Measurements from ENCODE around the gene DHRS1.

The DHRS1 gene

DNA sequence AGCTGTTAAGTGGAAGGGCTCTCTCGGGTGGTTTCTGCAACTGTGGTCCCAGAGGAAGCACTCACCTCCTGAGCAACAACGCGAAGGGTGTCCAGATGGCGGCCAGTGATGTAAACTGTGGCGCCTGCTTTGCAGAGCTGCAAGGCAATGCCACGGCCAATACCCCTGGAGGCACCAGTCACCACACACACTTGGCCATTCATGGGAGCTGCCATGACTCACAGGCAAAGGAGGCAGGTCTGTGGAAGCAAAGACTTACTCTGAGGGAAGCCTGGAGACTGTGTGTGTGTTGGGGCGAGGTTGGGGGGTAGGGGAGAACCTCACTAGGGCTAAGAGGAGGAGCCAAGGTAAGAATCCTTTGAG is 707 bp downstream of the DHRS1 start:
- peak overlapping the region; percentile 91 for H3K4me2 ChIP-seq (ENCODE audit: low read length)
- no peak overlapping the region for H3K4ac ChIP-seq (ENCODE audit: low read depth, low read length)
- H2BK5ac ChIP-seq (ENCODE audit: low read length): no peak overlapping the region
- peak overlapping the region; percentile 86 for H3K23ac ChIP-seq (ENCODE audit: low read length)
- no peak overlapping the region for H2BK120ac ChIP-seq (ENCODE audit: low read depth, low read length)
- H2AK5ac ChIP-seq (ENCODE audit: low read length): no peak overlapping the region
- H3K79me1 ChIP-seq (ENCODE audit: low read length): peaks cover 15% of the 10 kb centered on the region
- peaks cover 8% of the 10 kb centered on the region for H3K4me1 ChIP-seq (ENCODE audit: control insufficient read depth, low read depth, low read length)
- H3K36me3 ChIP-seq (ENCODE audit: control insufficient read depth, insufficient read depth, low read length): peaks cover 3% of the 10 kb centered on the region
- no peaks in the 10 kb centered on the region for H3K27me3 ChIP-seq (ENCODE audit: insufficient read depth, low read length, poor library complexity)
- DNase-seq: peak; percentile 59
- H4K5ac ChIP-seq (ENCODE audit: low read length): no peak overlapping the region
- no peak overlapping the region for H2BK15ac ChIP-seq (replicated peaks; ENCODE audit: low read depth)
- peak overlapping the region; percentile 93 for H3K9ac ChIP-seq (ENCODE audit: low read length)
- no peak overlapping the region for H3K27ac ChIP-seq (ENCODE audit: low read depth, low read length)
- H3K4me3 ChIP-seq (ENCODE audit: low read length): peak overlapping the region; percentile 84
- peaks cover 10% of the 10 kb centered on the region for H3K79me2 ChIP-seq (ENCODE audit: control insufficient read depth, insufficient read depth, low read length)
- no CpG with 5 or more reads among the region's 7 CpGs for WGBS (ENCODE audit: extremely low coverage, insufficient coverage, low lambda C conversion rate)
- peak overlapping the region; percentile 95 for H3K56ac ChIP-seq (ENCODE audit: low read length)
- no peak overlapping the region for H3K18ac ChIP-seq (ENCODE audit: low read length)
- no peak overlapping the region for H4K8ac ChIP-seq (ENCODE audit: low read depth, low read length)

DNA sequence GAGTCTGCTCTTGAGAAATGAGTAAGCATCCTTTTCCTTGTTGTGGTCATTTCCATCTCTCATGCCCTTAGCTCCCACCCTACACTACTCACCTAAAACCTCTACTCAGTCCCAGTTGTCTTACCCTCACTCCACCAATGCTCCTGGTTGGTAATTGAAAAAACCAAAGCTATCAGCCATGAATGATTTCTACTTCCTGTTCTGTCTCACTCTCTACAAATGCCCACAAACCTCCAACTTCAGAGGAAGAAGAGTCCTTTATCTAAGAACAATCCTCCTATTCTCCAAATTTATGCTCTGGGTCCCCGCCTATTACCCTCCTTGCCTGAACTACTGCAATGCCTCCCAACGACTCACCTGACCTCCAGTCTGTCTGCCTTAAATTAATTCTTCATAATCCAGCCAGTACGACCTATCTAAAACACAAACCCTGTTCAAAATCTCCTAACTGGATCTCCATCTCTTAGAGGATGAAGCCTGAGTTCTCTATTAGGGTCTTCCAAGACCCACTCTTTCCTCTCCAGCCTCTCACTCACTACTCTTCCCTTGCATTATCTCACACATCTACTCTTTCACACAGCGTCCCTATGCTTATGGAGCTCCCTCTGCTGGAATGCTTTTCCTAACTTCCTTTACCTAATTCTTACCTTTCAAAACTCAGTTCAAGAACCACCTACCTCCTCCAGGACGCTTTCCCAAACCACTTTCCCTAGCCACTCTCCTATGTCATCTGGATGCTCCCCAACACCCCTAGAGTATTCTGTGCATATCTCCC is 2.2 kb downstream of the DHRS1 start:
- DNase-seq: peak; percentile 85
- no peak overlapping the region for H3K18ac ChIP-seq (ENCODE audit: low read length)
- peaks cover 2% of the 10 kb centered on the region for H3K36me3 ChIP-seq (ENCODE audit: control insufficient read depth, insufficient read depth, low read length)
- H3K4me1 ChIP-seq (ENCODE audit: control insufficient read depth, low read depth, low read length): peaks cover 8% of the 10 kb centered on the region
- no peak overlapping the region for H2BK15ac ChIP-seq (replicated peaks; ENCODE audit: low read depth)
- no peak overlapping the region for H4K5ac ChIP-seq (ENCODE audit: low read length)
- no peak overlapping the region for H4K8ac ChIP-seq (ENCODE audit: low read depth, low read length)
- no peaks in the 10 kb centered on the region for H3K27me3 ChIP-seq (ENCODE audit: insufficient read depth, low read length, poor library complexity)
- H3K56ac ChIP-seq (ENCODE audit: low read length): no peak overlapping the region
- H3K4me2 ChIP-seq (ENCODE audit: low read length): no peak overlapping the region
- H3K4ac ChIP-seq (ENCODE audit: low read depth, low read length): no peak overlapping the region
- no peak overlapping the region for H3K9ac ChIP-seq (ENCODE audit: low read length)
- no peak overlapping the region for H2BK120ac ChIP-seq (ENCODE audit: low read depth, low read length)
- H3K79me1 ChIP-seq (ENCODE audit: low read length): peaks cover 15% of the 10 kb centered on the region
- no CpG with 5 or more reads among the region's 5 CpGs for WGBS (ENCODE audit: extremely low coverage, insufficient coverage, low lambda C conversion rate)
- H2BK5ac ChIP-seq (ENCODE audit: low read length): no peak overlapping the region
- no peak overlapping the region for H2AK5ac ChIP-seq (ENCODE audit: low read length)
- peaks cover 10% of the 10 kb centered on the region for H3K79me2 ChIP-seq (ENCODE audit: control insufficient read depth, insufficient read depth, low read length)
- H3K4me3 ChIP-seq (ENCODE audit: low read length): no peak overlapping the region
- no peak overlapping the region for H3K27ac ChIP-seq (ENCODE audit: low read depth, low read length)
- H3K23ac ChIP-seq (ENCODE audit: low read length): no peak overlapping the region

DNA sequence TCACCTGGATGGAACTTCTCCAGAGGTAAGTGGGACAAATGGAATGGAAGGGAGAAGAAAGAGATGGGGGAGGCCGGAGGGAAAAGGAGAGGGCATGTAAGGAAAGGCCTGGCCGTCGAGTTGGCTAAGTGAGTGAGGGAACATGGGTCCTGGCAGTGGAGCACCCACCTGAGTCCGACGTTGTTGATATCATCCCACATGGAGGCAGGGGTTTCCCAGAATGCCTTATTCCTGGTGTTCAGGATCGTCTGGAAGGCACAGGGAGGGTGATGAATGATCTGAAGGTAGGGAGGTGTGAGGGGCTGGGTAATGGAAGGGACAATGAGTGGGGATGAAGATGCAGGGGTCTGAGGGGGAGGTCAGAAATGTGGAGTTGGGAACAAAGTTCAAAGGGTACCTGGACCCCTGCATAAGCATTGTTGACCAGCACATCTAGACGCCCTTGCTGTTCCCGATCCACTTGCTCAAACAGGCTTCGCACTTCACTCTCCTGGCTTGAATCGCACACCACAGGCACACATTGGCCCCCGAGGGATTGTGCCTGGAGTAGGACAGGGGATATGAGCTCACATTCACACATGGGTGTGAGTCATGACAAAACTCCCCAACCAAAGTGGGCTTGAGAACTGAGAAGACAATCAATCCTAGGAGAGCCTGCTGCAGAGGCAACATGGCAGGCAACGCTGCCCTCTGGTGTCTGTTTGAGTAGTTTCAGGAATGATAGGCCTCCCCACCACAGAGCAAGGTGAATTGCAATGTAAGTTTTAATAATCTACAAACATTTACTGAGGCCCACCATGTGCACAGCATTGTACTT is 3.0 kb downstream of the DHRS1 start:
- H3K4me3 ChIP-seq (ENCODE audit: low read length): no peak overlapping the region
- H2BK5ac ChIP-seq (ENCODE audit: low read length): no peak overlapping the region
- peak overlapping the region; percentile 24 for H3K9ac ChIP-seq (ENCODE audit: low read length)
- no peak overlapping the region for H3K27ac ChIP-seq (ENCODE audit: low read depth, low read length)
- H2BK15ac ChIP-seq (replicated peaks; ENCODE audit: low read depth): no peak overlapping the region
- peaks cover 10% of the 10 kb centered on the region for H3K79me2 ChIP-seq (ENCODE audit: control insufficient read depth, insufficient read depth, low read length)
- no peak overlapping the region for H3K4ac ChIP-seq (ENCODE audit: low read depth, low read length)
- H3K79me1 ChIP-seq (ENCODE audit: low read length): peaks cover 14% of the 10 kb centered on the region
- H2BK120ac ChIP-seq (ENCODE audit: low read depth, low read length): no peak overlapping the region
- H3K18ac ChIP-seq (ENCODE audit: low read length): no peak overlapping the region
- no peak overlapping the region for H4K8ac ChIP-seq (ENCODE audit: low read depth, low read length)
- H3K23ac ChIP-seq (ENCODE audit: low read length): no peak overlapping the region
- H4K5ac ChIP-seq (ENCODE audit: low read length): no peak overlapping the region
- peak; percentile 97 for DNase-seq
- H3K4me1 ChIP-seq (ENCODE audit: control insufficient read depth, low read depth, low read length): peaks cover 8% of the 10 kb centered on the region
- no CpG with 5 or more reads among the region's 12 CpGs for WGBS (ENCODE audit: extremely low coverage, insufficient coverage, low lambda C conversion rate)
- H2AK5ac ChIP-seq (ENCODE audit: low read length): no peak overlapping the region
- H3K27me3 ChIP-seq (ENCODE audit: insufficient read depth, low read length, poor library complexity): no peaks in the 10 kb centered on the region
- no peak overlapping the region for H3K4me2 ChIP-seq (ENCODE audit: low read length)
- peak overlapping the region; percentile 63 for H3K56ac ChIP-seq (ENCODE audit: low read length)
- no peaks in the 10 kb centered on the region for H3K36me3 ChIP-seq (ENCODE audit: control insufficient read depth, insufficient read depth, low read length)

DNA sequence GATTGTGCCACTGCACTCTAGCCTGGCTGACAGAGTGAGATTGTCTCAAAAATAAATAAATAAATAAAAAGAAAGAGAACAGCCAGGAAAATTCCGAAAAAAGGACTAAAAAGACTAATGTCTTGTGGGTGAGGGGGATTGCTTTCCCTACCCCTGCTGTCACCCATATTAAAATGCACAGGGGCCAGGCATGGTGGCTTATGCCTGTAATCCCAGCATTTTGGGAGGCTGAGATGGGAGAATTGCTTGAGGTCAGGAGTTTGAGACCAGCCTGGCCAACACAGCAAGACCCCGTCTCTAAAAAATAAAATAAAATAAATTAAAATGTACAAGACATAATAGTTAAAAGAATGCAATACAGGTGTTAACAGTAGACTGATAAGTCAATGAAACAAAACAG is 6.1 kb downstream of the DHRS1 start:
- Histone ChIP-seq H3K18ac (ENCODE audit: low read length) (no peak overlapping the region), H4K8ac (ENCODE audit: low read depth, low read length) (no peak overlapping the region), H2BK15ac (replicated peaks; ENCODE audit: low read depth) (no peak overlapping the region)

DNA sequence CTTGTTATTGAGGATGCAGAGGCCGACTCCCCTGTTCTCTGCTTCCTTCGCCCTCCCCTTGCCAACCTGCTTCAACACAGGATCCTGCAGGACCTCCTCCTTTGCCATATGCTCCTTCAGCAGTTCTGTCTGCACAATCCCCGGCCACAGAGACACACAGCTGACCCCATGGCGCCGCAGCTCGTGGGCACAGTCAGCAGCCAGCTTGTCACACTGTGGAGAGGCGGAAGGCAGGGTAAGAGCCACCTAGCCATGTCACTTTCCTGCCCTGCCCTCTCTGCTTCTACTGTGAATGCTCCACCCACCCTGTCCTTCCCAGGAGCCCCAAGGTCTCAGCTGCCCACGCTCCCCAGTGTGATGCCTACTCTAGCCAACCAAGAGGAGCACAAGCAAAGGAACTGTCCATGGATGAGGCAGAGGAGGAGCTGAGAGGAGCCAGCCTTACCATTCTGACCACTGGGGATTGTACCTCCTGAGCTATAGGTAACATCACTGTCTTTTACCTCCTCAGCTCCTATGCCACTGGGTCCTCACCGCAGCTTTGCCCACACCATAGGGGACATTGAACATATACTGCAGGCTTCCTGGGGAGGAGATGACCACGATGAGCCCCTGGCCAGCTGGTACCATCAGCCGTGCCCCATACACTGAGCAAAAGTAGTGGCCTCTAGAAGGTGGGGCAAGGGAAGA is 7.3 kb downstream of the DHRS1 start:
- Histone ChIP-seq H2AK5ac (ENCODE audit: low read length) (no peak overlapping the region), H3K56ac (ENCODE audit: low read length) (no peak overlapping the region), H3K4me2 (ENCODE audit: low read length) (no peak overlapping the region), H2BK5ac (ENCODE audit: low read length) (no peak overlapping the region), H3K27ac (ENCODE audit: low read depth, low read length) (no peak overlapping the region), H4K8ac (ENCODE audit: low read depth, low read length) (no peak overlapping the region), H3K4ac (ENCODE audit: low read depth, low read length) (no peak overlapping the region), H3K79me2 (ENCODE audit: control insufficient read depth, insufficient read depth, low read length) (no peaks in the 10 kb centered on the region), H2BK120ac (ENCODE audit: low read depth, low read length) (no peak overlapping the region), H3K4me3 (ENCODE audit: low read length) (no peak overlapping the region), H4K5ac (ENCODE audit: low read length) (no peak overlapping the region), H3K23ac (ENCODE audit: low read length) (no peak overlapping the region), H3K36me3 (ENCODE audit: control insufficient read depth, insufficient read depth, low read length) (peaks cover 2% of the 10 kb centered on the region), H3K79me1 (ENCODE audit: low read length) (no peaks in the 10 kb centered on the region), H3K18ac (ENCODE audit: low read length) (no peak overlapping the region), H3K4me1 (ENCODE audit: control insufficient read depth, low read depth, low read length) (no peaks in the 10 kb centered on the region), H3K27me3 (ENCODE audit: insufficient read depth, low read length, poor library complexity) (no peaks in the 10 kb centered on the region), H3K9ac (ENCODE audit: low read length) (no peak overlapping the region), H2BK15ac (replicated peaks; ENCODE audit: low read depth) (no peak overlapping the region)
- DNase-seq: no peak
- WGBS (ENCODE audit: extremely low coverage, insufficient coverage, low lambda C conversion rate): no CpG with 5 or more reads among the region's 11 CpGs

More for the DNA sequence above, 6.1 kb downstream of the DHRS1 start:
- H3K27ac ChIP-seq (ENCODE audit: low read depth, low read length): no peak overlapping the region
- H3K79me1 ChIP-seq (ENCODE audit: low read length): no peaks in the 10 kb centered on the region
- no peaks in the 10 kb centered on the region for H3K4me1 ChIP-seq (ENCODE audit: control insufficient read depth, low read depth, low read length)
- peaks cover 2% of the 10 kb centered on the region for H3K36me3 ChIP-seq (ENCODE audit: control insufficient read depth, insufficient read depth, low read length)
- no peaks in the 10 kb centered on the region for H3K27me3 ChIP-seq (ENCODE audit: insufficient read depth, low read length, poor library complexity)
- no peak overlapping the region for H2BK120ac ChIP-seq (ENCODE audit: low read depth, low read length)
- no peak overlapping the region for H3K4me2 ChIP-seq (ENCODE audit: low read length)
- no peak overlapping the region for H2AK5ac ChIP-seq (ENCODE audit: low read length)
- no peak overlapping the region for H3K4me3 ChIP-seq (ENCODE audit: low read length)
- H3K4ac ChIP-seq (ENCODE audit: low read depth, low read length): no peak overlapping the region
- H2BK5ac ChIP-seq (ENCODE audit: low read length): no peak overlapping the region
- no CpG with 5 or more reads among the region's 2 CpGs for WGBS (ENCODE audit: extremely low coverage, insufficient coverage, low lambda C conversion rate)
- H3K9ac ChIP-seq (ENCODE audit: low read length): no peak overlapping the region
- DNase-seq: no peak
- H3K56ac ChIP-seq (ENCODE audit: low read length): no peak overlapping the region
- no peak overlapping the region for H4K5ac ChIP-seq (ENCODE audit: low read length)
- no peaks in the 10 kb centered on the region for H3K79me2 ChIP-seq (ENCODE audit: control insufficient read depth, insufficient read depth, low read length)
- H3K23ac ChIP-seq (ENCODE audit: low read length): no peak overlapping the region
